GM23338 (cell line): ENCODE data around the gene RBM19. TPM values are rescaled to one million over a fixed set of nuclear protein-coding genes. Genes with fewer than 3 reads are reported as not detected.

ENCODE experiments used
- ATAC-seq: fragments of 200-7000 bp; cut with Tn5 transposase; 3 replicates; pipeline ENCODE4 v1.9.1; 2020
- DNase-seq: peaks from one replicate; pipeline ENCODE4 v3.0.0-alpha.2; 2015; ENCODE audit warnings: low spot score
- H2AFZ ChIP-seq: fragments of 200-600 bp; sonication (generic); 2 replicates; pipeline ENCODE4 v1.8.0; 2016; ENCODE audit warnings: antibody characterized with exemption, mild to moderate bottlenecking, moderate library complexity
- H3F3A ChIP-seq: fragments of 200-600 bp; sonication (generic); replicated peaks from 2 replicates; pipeline ENCODE4 v1.8.0; 2017; ENCODE audit warnings: antibody characterized with exemption, mixed run types, low read depth
- H3K27ac ChIP-seq: fragments of 200-600 bp; sonication (generic); 2 replicates; pipeline ENCODE4 v1.6.1; 2016; ENCODE audit warnings: low read depth
- H3K27me3 ChIP-seq: fragments of 200-600 bp; sonication (generic); 2 replicates; pipeline ENCODE4 v1.8.0; 2016; ENCODE audit warnings: mild to moderate bottlenecking, mixed run types, moderate library complexity; ENCODE audit not compliant: insufficient read depth
- H3K36me3 ChIP-seq: fragments of 200-600 bp; sonication (generic); 2 replicates; pipeline ENCODE4 v1.8.0; 2016; ENCODE audit warnings: mild to moderate bottlenecking; ENCODE audit not compliant: insufficient read depth
- H3K4me1 ChIP-seq: fragments of 200-600 bp; sonication (generic); 2 replicates; pipeline ENCODE4 v1.8.0; 2016; ENCODE audit warnings: mild to moderate bottlenecking, moderate library complexity; ENCODE audit not compliant: insufficient read depth
- H3K4me2 ChIP-seq: fragments of 200-600 bp; sonication (generic); 2 replicates; pipeline ENCODE4 v1.7.1; 2017; ENCODE audit warnings: mixed run types
- H3K4me3 ChIP-seq: fragments of 200-600 bp; sonication (generic); 2 replicates; pipeline ENCODE4 v1.6.1; 2016; ENCODE audit warnings: mixed run types
- H3K79me2 ChIP-seq: fragments of 200-600 bp; sonication (generic); replicated peaks from 2 replicates; pipeline ENCODE4 v1.8.0; 2017; ENCODE audit warnings: mild to moderate bottlenecking; ENCODE audit not compliant: insufficient read depth
- H3K9me2 ChIP-seq: fragments of 200-600 bp; sonication (generic); 2 replicates; pipeline ENCODE4 v1.8.0; 2017; ENCODE audit not compliant: insufficient read depth
- H4K20me1 ChIP-seq: fragments of 200-600 bp; sonication (generic); replicated peaks from 2 replicates; pipeline ENCODE4 v1.8.0; 2017; ENCODE audit warnings: mild to moderate bottlenecking; ENCODE audit not compliant: insufficient read depth
- H3K27ac Mint-ChIP-seq: 2 replicates; pipeline ENCODE4 v1.8.0; 2020; ENCODE audit warnings: inconsistent platforms, mild to moderate bottlenecking, moderate library complexity, mixed read lengths
- H3K27me3 Mint-ChIP-seq: 3 replicates; pipeline ENCODE4 v1.8.0; 2022; ENCODE audit warnings: low read depth, mild to moderate bottlenecking, moderate library complexity, mixed read lengths, inconsistent platforms; ENCODE audit not compliant: insufficient read depth, poor library complexity
- H3K36me3 Mint-ChIP-seq: 3 replicates; pipeline ENCODE4 v1.8.0; 2021; ENCODE audit warnings: low read depth, mild to moderate bottlenecking, inconsistent platforms, moderate library complexity, mixed read lengths
- H3K4me1 Mint-ChIP-seq: 3 replicates; pipeline ENCODE4 v1.8.0; 2020; ENCODE audit warnings: mild to moderate bottlenecking, inconsistent platforms, mixed read lengths
- H3K4me3 Mint-ChIP-seq: 3 replicates; pipeline ENCODE4 v1.8.0; 2021; ENCODE audit warnings: moderate library complexity, mild to moderate bottlenecking, inconsistent platforms, mixed read lengths
- H3K9me3 Mint-ChIP-seq: 3 replicates; pipeline ENCODE4 v1.8.0; 2020; ENCODE audit warnings: moderate library complexity, mild to moderate bottlenecking, inconsistent platforms, mixed read lengths
- CREB1 ChIP-seq: fragments of 250-450 bp; sonication (Bioruptor Pico); IDR thresholded peaks from 2 replicates; pipeline ENCODE4 v1.5.0; 2020; ENCODE audit warnings: low read depth, mild to moderate bottlenecking, moderate library complexity
- EZH2 ChIP-seq: fragments of 200-600 bp; sonication (generic); IDR thresholded peaks from one replicate; pipeline ENCODE4 v1.8.0; 2017; ENCODE audit warnings: antibody characterized with exemption, mild to moderate bottlenecking, low read depth; ENCODE audit not compliant: unreplicated experiment
- EZH2phosphoT487 ChIP-seq: fragments of 200-600 bp; sonication (generic); IDR thresholded peaks from one replicate; pipeline ENCODE4 v1.8.1; 2018; ENCODE audit warnings: antibody characterized with exemption; ENCODE audit not compliant: unreplicated experiment
- JUNB ChIP-seq: IDR thresholded peaks from one replicate; pipeline ENCODE4 v1.6.1; 2016; ENCODE audit warnings: antibody characterized with exemption; ENCODE audit not compliant: unreplicated experiment
- NANOG ChIP-seq: IDR thresholded peaks from 2 replicates; pipeline ENCODE4 v1.6.1; 2016; ENCODE audit warnings: antibody characterized with exemption, borderline replicate concordance
- POLR2AphosphoS5 ChIP-seq: IDR thresholded peaks from 2 replicates; pipeline ENCODE4 v1.6.1; 2016; ENCODE audit warnings: antibody characterized with exemption, low read depth
- STAT1 ChIP-seq: IDR thresholded peaks from one replicate; pipeline ENCODE4 v1.6.1; 2016; ENCODE audit warnings: antibody characterized with exemption; ENCODE audit not compliant: unreplicated experiment
- ZNF114 ChIP-seq: fragments of 250-450 bp; sonication (Bioruptor Pico); IDR thresholded peaks from 2 replicates; pipeline ENCODE4 v1.5.0; 2020; ENCODE audit warnings: mild to moderate bottlenecking, moderate library complexity
- ZNF331 ChIP-seq: fragments of 250-450 bp; sonication (Bioruptor Pico); IDR thresholded peaks from 2 replicates; pipeline ENCODE4 v1.5.0; 2020; ENCODE audit warnings: low read depth, mild to moderate bottlenecking, moderate library complexity
- polyA plus RNA-seq: library from polyadenylated mRNA; unstranded; fragments of >200 nt; fragmentation: Nextera tagmentation; extraction: Ambion mirVana; gene quantifications from 2 replicates; pipeline ENCODE4 v1.2.1, GENCODE V29; 2016
- total RNA-seq: library from RNA; depleted of rRNA; stranded (reverse); fragments of >200 nt; shearing (Covaris generic); gene quantifications from 2 replicates; pipeline ENCODE4 v1.2.3, GENCODE V29; 2014
- TF ChIP-seq, protein P1 (sequence below): fragments of 250-450 bp; sonication (Bioruptor Pico); IDR thresholded peaks from 2 replicates; pipeline ENCODE4 v1.5.0; 2020; ENCODE audit warnings: mild to moderate bottlenecking, moderate library complexity
- TF ChIP-seq, protein P2 (sequence below), 2 experiments: fragments of 200-600 bp in 1 of 2; sonication (generic) in 1 of 2; conservative IDR thresholded peaks; 2 replicates each; pipeline versions ENCODE4 v1.5.1 to v1.6.1; 2016 to 2017; ENCODE audit warnings: antibody characterized with exemption in 2 of 2, low read depth in 2 of 2, mild to moderate bottlenecking in 2 of 2, moderate library complexity in 1 of 2
- TF ChIP-seq, protein P3 (sequence below): IDR thresholded peaks from 2 replicates; pipeline ENCODE4 v1.6.1; 2016; ENCODE audit warnings: antibody characterized with exemption

The RBM19 gene
- total and polyA plus RNA-seq, 2 experiments from 2014 or later, result 43.4 to 56.7 TPM

- Histone ChIP-seq H3K4me3 (no peak overlapping the region), H3K9me2 (no peaks in the 10 kb centered on the region), H3K4me2 (no peak overlapping the region), H3K36me3 (no peaks in the 10 kb centered on the region), H3F3A (no peaks in the 10 kb centered on the region), H3K79me2 (no peaks in the 10 kb centered on the region), H2AFZ (no peak overlapping the region), H3K27me3 (no peaks in the 10 kb centered on the region), H4K20me1 (no peaks in the 10 kb centered on the region; the same call in 1 of the 2 replicates), H3K4me1 (0 out of 2 replicates have a peak, but pooled peaks cover under 1% of the 10 kb centered on the region), H3K27ac (no peak overlapping the region)
- Mint-ChIP-seq H3K27ac (no peak overlapping the region), H3K27me3 (peaks cover 3% of the 10 kb centered on the region), H3K4me3 (no peak overlapping the region), H3K9me3 (peaks cover 6% of the 10 kb centered on the region; the same call in 2 of the 3 replicates), H3K4me1 (0 out of 3 replicates have a peak, but pooled peaks cover 3% of the 10 kb centered on the region), H3K36me3 (peaks cover 26% of the 10 kb centered on the region)
- TF ChIP-seq POLR2AphosphoS5 (no peak), ZNF331 (no peak), JUNB (no peak), ZNF114 (CRISPR knock-in tag) (no peak), STAT1 (no peak), CREB1 (no peak), EZH2 (no peak), NANOG (no peak), EZH2phosphoT487 (no peak)
- TF ChIP-seq, protein P1, sequence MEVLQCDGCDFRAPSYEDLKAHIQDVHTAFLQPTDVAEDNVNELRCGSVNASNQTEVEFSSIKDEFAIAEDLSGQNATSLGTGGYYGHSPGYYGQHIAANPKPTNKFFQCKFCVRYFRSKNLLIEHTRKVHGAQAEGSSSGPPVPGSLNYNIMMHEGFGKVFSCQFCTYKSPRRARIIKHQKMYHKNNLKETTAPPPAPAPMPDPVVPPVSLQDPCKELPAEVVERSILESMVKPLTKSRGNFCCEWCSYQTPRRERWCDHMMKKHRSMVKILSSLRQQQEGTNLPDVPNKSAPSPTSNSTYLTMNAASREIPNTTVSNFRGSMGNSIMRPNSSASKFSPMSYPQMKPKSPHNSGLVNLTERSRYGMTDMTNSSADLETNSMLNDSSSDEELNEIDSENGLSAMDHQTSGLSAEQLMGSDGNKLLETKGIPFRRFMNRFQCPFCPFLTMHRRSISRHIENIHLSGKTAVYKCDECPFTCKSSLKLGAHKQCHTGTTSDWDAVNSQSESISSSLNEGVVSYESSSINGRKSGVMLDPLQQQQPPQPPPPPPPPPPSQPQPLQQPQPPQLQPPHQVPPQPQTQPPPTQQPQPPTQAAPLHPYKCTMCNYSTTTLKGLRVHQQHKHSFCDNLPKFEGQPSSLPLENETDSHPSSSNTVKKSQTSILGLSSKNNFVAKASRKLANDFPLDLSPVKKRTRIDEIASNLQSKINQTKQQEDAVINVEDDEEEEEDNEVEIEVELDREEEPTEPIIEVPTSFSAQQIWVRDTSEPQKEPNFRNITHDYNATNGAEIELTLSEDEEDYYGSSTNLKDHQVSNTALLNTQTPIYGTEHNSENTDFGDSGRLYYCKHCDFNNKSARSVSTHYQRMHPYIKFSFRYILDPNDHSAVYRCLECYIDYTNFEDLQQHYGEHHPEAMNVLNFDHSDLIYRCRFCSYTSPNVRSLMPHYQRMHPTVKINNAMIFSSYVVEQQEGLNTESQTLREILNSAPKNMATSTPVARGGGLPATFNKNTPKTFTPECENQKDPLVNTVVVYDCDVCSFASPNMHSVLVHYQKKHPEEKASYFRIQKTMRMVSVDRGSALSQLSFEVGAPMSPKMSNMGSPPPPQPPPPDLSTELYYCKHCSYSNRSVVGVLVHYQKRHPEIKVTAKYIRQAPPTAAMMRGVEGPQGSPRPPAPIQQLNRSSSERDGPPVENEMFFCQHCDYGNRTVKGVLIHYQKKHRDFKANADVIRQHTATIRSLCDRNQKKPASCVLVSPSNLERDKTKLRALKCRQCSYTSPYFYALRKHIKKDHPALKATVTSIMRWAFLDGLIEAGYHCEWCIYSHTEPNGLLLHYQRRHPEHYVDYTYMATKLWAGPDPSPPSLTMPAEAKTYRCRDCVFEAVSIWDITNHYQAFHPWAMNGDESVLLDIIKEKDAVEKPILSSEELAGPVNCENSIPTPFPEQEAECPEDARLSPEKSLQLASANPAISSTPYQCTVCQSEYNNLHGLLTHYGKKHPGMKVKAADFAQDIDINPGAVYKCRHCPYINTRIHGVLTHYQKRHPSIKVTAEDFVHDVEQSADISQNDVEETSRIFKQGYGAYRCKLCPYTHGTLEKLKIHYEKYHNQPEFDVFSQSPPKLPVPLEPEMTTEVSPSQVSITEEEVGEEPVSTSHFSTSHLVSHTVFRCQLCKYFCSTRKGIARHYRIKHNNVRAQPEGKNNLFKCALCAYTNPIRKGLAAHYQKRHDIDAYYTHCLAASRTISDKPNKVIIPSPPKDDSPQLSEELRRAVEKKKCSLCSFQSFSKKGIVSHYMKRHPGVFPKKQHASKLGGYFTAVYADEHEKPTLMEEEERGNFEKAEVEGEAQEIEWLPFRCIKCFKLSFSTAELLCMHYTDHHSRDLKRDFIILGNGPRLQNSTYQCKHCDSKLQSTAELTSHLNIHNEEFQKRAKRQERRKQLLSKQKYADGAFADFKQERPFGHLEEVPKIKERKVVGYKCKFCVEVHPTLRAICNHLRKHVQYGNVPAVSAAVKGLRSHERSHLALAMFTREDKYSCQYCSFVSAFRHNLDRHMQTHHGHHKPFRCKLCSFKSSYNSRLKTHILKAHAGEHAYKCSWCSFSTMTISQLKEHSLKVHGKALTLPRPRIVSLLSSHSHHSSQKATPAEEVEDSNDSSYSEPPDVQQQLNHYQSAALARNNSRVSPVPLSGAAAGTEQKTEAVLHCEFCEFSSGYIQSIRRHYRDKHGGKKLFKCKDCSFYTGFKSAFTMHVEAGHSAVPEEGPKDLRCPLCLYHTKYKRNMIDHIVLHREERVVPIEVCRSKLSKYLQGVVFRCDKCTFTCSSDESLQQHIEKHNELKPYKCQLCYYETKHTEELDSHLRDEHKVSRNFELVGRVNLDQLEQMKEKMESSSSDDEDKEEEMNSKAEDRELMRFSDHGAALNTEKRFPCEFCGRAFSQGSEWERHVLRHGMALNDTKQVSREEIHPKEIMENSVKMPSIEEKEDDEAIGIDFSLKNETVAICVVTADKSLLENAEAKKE (CRISPR knock-in tag), result no peak
- TF ChIP-seq, protein P2, sequence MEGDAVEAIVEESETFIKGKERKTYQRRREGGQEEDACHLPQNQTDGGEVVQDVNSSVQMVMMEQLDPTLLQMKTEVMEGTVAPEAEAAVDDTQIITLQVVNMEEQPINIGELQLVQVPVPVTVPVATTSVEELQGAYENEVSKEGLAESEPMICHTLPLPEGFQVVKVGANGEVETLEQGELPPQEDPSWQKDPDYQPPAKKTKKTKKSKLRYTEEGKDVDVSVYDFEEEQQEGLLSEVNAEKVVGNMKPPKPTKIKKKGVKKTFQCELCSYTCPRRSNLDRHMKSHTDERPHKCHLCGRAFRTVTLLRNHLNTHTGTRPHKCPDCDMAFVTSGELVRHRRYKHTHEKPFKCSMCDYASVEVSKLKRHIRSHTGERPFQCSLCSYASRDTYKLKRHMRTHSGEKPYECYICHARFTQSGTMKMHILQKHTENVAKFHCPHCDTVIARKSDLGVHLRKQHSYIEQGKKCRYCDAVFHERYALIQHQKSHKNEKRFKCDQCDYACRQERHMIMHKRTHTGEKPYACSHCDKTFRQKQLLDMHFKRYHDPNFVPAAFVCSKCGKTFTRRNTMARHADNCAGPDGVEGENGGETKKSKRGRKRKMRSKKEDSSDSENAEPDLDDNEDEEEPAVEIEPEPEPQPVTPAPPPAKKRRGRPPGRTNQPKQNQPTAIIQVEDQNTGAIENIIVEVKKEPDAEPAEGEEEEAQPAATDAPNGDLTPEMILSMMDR (conservative IDR thresholded peaks at IDR 0.05; ENCODE audit: low read depth in 2 of 2), result no peak
- TF ChIP-seq, protein P3, sequence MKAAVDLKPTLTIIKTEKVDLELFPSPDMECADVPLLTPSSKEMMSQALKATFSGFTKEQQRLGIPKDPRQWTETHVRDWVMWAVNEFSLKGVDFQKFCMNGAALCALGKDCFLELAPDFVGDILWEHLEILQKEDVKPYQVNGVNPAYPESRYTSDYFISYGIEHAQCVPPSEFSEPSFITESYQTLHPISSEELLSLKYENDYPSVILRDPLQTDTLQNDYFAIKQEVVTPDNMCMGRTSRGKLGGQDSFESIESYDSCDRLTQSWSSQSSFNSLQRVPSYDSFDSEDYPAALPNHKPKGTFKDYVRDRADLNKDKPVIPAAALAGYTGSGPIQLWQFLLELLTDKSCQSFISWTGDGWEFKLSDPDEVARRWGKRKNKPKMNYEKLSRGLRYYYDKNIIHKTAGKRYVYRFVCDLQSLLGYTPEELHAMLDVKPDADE, result no peak
- ATAC-seq (no peak), DNase-seq (no peak)
Measured at GRCh38 chr12:113884392-113884791, 81.7 kb downstream of the RBM19 start.
